WERI-Rb-1 (cell line): ENCODE data around the gene ZDHHC16.
A peak's percentile ranks its signal among the peaks of the same experiment; 100 is the strongest.
"Not testable (repeated sequence)": the region's sequence is repeated elsewhere in the genome, so short reads cannot be mapped to it uniquely, and the experiment has no call there.

Experiments
- DNase-seq: peaks from one replicate; pipeline ENCODE4 v3.0.0-alpha.2; 2020
- H3K27ac ChIP-seq: fragments of 250-450 bp; sonication (Bioruptor Pico); 2 replicates; pipeline ENCODE4 v1.5.1; 2020; ENCODE audit warnings: mild to moderate bottlenecking, moderate library complexity
- H3K27me3 ChIP-seq: fragments of 250-450 bp; sonication (Bioruptor Pico); 2 replicates; pipeline ENCODE4 v1.5.1; 2021; ENCODE audit warnings: mild to moderate bottlenecking, low read depth, moderate library complexity; ENCODE audit not compliant: insufficient read depth, severe bottlenecking
- H3K36me3 ChIP-seq: fragments of 250-450 bp; sonication (Bioruptor Pico); 2 replicates; pipeline ENCODE4 v1.5.1; 2020; ENCODE audit warnings: mild to moderate bottlenecking, moderate library complexity
- H3K4me3 ChIP-seq: 2 replicates; pipeline ENCODE4 v1.5.1; 2011; ENCODE audit warnings: low read depth, mild to moderate bottlenecking, control low read depth, low read length
- H3K9me3 ChIP-seq: fragments of 250-450 bp; sonication (Bioruptor Pico); 2 replicates; pipeline ENCODE4 v1.5.1; 2021; ENCODE audit warnings: mild to moderate bottlenecking, moderate library complexity; ENCODE audit not compliant: severe bottlenecking
- TF ChIP-seq, protein P1 (sequence below): IDR thresholded peaks from 2 replicates; pipeline ENCODE4 v1.5.1; 2011; ENCODE audit warnings: low read depth, mild to moderate bottlenecking, control low read depth, inconsistent platforms, low read length

ZDHHC16 gene

GRCh38 chr10:97406064-97406463 lies 39.9 kb upstream of the ZDHHC16 start:
- Histone ChIP-seq H3K36me3 (no peaks in the 10 kb centered on the region), H3K4me3 (no peak overlapping the region), H3K27ac (no peak overlapping the region), H3K9me3 (no peaks in the 10 kb centered on the region), H3K27me3 (no peaks in the 10 kb centered on the region)
- TF ChIP-seq, protein P1, sequence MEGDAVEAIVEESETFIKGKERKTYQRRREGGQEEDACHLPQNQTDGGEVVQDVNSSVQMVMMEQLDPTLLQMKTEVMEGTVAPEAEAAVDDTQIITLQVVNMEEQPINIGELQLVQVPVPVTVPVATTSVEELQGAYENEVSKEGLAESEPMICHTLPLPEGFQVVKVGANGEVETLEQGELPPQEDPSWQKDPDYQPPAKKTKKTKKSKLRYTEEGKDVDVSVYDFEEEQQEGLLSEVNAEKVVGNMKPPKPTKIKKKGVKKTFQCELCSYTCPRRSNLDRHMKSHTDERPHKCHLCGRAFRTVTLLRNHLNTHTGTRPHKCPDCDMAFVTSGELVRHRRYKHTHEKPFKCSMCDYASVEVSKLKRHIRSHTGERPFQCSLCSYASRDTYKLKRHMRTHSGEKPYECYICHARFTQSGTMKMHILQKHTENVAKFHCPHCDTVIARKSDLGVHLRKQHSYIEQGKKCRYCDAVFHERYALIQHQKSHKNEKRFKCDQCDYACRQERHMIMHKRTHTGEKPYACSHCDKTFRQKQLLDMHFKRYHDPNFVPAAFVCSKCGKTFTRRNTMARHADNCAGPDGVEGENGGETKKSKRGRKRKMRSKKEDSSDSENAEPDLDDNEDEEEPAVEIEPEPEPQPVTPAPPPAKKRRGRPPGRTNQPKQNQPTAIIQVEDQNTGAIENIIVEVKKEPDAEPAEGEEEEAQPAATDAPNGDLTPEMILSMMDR = no peak
- DNase-seq = no peak

GRCh38 chr10:97406483-97406882 lies 39.5 kb upstream of the ZDHHC16 start:
- not testable (repeated sequence) for H3K36me3 ChIP-seq, H3K27me3 ChIP-seq, H3K27ac ChIP-seq, H3K9me3 ChIP-seq, DNase-seq, H3K4me3 ChIP-seq

DNA sequence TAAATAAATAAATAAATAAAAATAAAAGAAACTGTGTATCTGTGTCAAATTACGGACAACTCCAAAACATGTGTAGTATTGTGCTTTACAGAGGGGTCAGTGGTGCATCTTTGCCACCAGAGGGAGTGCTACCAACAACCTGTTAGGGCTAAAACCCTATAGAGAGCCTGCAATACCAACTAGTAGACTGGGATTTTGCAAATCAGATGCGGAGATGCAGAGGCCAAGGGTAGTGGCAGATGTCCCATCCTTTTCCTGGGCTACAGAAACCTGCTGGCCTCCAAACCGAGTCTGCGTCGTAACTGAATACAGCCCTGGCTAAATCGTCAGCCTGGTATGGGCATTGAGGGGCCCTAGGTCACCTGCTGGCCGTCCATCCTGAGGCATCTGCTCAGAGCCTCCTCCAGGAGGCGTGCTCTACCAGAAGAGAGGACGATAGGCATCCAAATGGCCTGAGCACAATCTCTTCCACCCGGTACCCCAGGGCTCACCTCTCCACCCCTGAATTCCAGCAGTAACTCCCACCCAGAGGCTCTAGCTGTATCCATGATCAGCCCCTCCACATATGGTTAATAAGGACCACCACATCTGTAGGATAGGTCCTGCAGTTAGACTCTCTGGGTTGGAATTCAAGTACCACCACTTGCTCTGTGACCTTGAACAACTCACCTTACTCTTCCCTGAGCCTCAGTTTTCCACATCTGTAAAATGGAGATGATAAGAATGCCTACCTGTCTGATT lies 38.6 kb upstream of the ZDHHC16 start:
- peak overlapping the region; percentile 35 for H3K27ac ChIP-seq
- no peaks in the 10 kb centered on the region for H3K27me3 ChIP-seq
- H3K36me3 ChIP-seq = no peaks in the 10 kb centered on the region
- TF ChIP-seq, protein P1 = peak; percentile 90
- peak overlapping the region; percentile 39 for H3K4me3 ChIP-seq
- no peaks in the 10 kb centered on the region for H3K9me3 ChIP-seq
- DNase-seq = peak; percentile 88

GRCh38 chr10:97407952-97408248 lies 38.1 kb upstream of the ZDHHC16 start:
- Histone ChIP-seq H3K27me3 (no peaks in the 10 kb centered on the region), H3K4me3 (no peak overlapping the region), H3K9me3 (no peaks in the 10 kb centered on the region), H3K36me3 (no peaks in the 10 kb centered on the region), H3K27ac (no peak overlapping the region)
- DNase-seq = no peak
- TF ChIP-seq, protein P1 = no peak

DNA sequence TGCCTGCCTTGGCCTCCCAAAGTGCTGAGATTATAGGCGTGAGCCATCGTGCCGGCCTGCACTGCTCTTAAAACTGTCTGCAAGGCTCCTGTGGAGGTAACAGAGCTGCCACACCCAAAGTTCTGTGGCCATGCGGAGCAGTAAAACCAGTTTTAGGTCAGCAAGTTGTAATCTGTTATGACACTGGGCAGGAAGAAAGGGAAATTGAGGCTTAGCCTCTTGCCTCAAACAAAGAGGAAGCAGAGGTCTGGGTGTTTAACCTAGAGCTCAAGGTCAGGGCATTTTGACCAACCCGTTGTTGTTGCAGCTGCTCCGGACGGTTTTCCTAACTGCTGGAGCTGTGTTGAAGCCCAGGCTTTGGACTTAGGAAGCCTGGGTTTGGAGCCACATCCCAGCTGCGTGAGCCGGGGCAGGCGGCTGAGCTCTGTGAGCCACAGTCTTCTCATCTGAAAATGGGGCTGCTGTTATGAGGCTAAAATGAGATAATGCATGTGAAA lies 37.4 kb upstream of the ZDHHC16 start:
- Histone ChIP-seq H3K27me3 (no peaks in the 10 kb centered on the region), H3K27ac (no peak overlapping the region), H3K4me3 (no peak overlapping the region), H3K36me3 (no peaks in the 10 kb centered on the region), H3K9me3 (no peaks in the 10 kb centered on the region)
- TF ChIP-seq, protein P1 = no peak
- DNase-seq = no peak

DNA sequence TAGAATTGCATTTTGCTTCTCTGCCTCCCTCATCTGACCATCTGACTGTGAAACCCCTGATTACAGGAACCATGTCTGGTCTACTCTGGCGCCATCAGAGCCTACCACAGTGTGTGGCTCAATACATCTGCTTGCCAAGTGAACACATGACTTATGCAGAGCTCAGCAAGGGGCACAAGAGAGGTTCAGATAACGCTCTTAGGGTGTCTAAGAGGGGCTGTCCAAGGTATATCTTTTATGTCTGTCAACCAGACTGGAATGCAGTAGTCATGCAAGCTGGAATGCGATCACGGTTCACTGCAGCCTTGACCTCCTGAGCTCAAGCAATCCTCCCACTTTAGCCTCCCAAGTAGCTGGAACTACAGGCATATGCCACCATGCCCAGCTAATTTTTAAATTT lies 34.6 kb upstream of the ZDHHC16 start:
- Histone ChIP-seq H3K27me3 (no peaks in the 10 kb centered on the region), H3K9me3 (no peaks in the 10 kb centered on the region), H3K4me3 (no peak overlapping the region), H3K36me3 (no peaks in the 10 kb centered on the region), H3K27ac (no peak overlapping the region)
- TF ChIP-seq, protein P1 = no peak
- no peak for DNase-seq
